ENCODE measurements around the gene KIF21B. TPM values are rescaled to one million over a fixed set of nuclear protein-coding genes. Genes with fewer than 3 reads are reported as not detected.

The KIF21B gene, protein sequence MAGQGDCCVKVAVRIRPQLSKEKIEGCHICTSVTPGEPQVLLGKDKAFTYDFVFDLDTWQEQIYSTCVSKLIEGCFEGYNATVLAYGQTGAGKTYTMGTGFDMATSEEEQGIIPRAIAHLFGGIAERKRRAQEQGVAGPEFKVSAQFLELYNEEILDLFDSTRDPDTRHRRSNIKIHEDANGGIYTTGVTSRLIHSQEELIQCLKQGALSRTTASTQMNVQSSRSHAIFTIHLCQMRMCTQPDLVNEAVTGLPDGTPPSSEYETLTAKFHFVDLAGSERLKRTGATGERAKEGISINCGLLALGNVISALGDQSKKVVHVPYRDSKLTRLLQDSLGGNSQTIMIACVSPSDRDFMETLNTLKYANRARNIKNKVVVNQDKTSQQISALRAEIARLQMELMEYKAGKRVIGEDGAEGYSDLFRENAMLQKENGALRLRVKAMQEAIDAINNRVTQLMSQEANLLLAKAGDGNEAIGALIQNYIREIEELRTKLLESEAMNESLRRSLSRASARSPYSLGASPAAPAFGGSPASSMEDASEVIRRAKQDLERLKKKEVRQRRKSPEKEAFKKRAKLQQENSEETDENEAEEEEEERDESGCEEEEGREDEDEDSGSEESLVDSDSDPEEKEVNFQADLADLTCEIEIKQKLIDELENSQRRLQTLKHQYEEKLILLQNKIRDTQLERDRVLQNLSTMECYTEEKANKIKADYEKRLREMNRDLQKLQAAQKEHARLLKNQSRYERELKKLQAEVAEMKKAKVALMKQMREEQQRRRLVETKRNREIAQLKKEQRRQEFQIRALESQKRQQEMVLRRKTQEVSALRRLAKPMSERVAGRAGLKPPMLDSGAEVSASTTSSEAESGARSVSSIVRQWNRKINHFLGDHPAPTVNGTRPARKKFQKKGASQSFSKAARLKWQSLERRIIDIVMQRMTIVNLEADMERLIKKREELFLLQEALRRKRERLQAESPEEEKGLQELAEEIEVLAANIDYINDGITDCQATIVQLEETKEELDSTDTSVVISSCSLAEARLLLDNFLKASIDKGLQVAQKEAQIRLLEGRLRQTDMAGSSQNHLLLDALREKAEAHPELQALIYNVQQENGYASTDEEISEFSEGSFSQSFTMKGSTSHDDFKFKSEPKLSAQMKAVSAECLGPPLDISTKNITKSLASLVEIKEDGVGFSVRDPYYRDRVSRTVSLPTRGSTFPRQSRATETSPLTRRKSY (N-terminal part only)
- total RNA-seq, result 0.45 TPM
- long read RNA-seq, result 0 reads

DNA sequence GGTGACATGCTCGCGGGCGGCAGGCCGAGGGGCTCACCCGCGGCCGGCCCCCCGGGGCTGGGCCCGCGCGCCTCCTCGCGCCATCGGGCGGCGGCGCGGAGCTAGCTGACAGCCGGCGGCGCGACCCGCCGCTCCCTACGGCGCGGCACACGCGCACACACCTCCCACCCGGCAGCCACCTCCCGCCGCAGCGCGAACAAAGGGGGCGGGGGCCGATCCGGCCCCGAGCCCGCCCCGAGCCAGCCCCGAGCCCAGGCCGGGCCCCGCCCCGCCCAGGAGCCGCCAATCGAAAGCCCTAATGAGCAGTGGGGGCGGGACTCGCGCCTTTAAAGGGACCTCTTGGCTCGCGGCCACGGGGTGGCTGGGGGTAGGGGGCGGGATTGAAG lies at the start of gene KIF21B:
Gene KIF21B, minus strand, starts transcription at position 198 of the 386 bp plus-strand sequence. CDS start 331 bp downstream, outside the sequence.
- DNase-seq (peak; percentile 88), ATAC-seq (peak; percentile 94)
- intact Hi-C loops (cut with micrococcal nuclease), result no loop called here

DNA sequence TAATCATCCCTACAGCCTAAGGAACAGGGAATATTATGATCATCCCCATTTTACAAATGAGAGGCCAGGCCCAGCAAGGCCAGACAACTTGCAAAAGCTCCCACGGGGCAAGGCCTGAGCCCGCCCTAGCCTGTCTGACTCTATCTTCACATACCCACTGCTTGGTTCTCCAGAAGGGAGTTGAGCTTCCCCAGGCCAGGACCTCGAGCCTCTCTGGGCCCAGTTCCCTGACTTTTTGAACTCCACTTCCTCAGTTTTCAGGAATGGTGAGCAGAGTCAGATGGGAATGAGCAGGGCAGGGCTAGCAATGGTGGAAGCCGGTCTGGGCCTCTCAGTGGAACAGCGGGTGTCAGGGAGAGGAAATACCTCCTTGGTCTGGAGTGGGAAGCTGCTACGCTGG lies 49.4 kb upstream of the KIF21B start:
- intact Hi-C loops (cut with micrococcal nuclease), result no loop called here
- peak; percentile 43 for ATAC-seq
- DNase-seq, result no peak

DNA sequence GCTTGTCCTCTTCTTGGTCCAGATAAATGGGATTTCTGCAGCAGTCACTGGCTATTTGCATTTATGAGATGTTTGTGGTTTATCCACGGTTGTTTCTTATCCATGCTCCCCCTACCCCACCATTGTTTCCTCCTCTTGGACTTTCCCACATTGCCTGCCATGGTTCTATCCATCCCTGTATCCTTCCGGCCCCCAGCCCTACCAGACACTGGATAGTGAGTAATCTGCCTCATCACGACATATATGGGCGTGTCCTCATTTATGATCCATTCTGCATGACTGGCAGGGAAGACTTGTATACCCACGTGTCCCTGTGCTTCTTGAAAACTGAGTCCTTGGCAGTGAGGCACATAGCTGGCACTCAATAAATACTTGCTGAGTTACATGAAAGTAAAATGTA lies 48.6 kb upstream of the KIF21B start:
- intact Hi-C loops (cut with micrococcal nuclease), result no loop called here

DNA sequence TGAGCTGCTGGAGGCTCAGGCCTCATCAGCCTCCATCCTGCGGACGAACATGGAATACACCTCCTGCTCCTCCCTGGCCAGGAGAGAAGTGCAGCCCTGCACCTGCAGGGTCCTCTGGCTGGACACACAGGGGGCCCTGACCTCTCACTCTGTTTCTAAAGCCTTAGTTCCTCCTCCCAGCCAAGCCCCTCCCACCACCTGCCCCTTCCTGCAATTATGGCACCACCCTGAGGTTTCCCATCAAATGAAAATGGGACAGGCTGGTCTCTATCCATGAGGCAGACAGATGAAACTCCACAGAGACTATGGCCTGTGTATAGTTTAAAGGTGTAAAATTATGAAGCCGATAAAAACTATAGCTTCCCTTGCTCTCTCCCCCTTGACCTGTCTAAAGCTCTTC lies 46.1 kb upstream of the KIF21B start:
- ATAC-seq, result no peak
- DNase-seq, result no peak
- intact Hi-C loops (cut with micrococcal nuclease), result no loop called here

More for the DNA sequence above, 48.6 kb upstream of the KIF21B start:
- DNase-seq, result no peak
- ATAC-seq, result no peak

DNA sequence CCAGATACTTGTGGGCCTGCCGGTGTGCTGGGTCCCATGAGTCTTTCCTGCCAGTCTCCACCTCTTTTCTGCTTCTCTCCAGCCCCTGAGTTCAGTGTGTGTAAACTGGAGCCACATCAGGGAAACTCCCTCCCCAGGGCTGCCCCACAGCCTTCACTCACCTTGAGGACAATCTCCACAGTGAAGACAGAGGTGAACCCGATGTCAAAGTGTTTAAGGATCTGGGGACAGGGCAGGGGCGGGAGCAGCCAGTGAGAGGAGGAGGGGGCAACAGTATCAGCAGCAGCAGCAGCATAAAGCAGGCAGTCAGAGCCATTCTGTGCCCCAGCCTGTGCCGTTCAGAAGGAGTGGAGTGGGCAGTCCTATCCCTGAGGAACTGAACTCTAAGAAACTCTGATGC lies 45.5 kb upstream of the KIF21B start:
- DNase-seq (no peak), ATAC-seq (no peak)
- intact Hi-C loops (cut with micrococcal nuclease), result no loop called here

DNA sequence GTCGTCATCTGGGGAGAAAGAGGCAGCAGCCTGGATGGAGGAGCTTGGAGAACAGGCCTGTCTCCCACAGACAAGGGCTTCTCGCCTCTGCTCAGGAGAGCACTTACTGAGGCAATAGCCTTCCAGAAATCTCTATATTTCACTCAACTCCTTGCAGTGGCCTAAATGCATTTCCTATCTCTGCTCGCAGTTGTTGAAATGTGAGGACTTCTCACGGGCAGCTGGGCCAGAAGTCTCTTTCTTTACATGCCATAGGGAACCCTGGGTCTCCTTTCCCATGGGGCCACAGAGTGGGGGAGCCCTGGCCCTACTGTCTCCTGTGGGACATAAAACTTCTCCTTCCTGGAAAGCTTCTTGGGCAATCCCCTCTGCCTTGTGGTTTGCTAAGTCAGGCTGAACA lies 43.5 kb upstream of the KIF21B start:
- intact Hi-C loops (cut with micrococcal nuclease), result no loop called here
- ATAC-seq, result no peak

DNA sequence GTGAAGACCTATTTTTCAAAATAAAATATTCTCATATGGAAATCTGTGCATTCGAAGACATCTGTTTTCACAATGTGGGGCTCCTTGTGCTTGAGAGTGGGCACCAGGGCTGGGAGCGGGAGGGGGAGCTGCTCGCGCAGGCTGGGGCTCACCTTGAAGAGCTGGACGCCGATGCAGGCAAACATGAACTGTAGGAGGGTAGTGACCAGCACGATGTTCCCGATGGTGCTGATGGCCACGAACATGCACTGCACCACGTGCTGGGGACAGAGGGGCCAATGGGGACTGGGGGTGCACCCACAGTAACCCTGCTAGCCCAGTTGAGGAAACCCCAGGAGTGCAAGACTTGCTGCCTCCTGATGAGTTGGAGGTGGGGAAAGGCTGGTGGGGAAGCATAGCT lies 42.2 kb upstream of the KIF21B start:
- intact Hi-C loops (cut with micrococcal nuclease), result no loop called here
- no peak for ATAC-seq
- DNase-seq, result no peak

More for the DNA sequence above, 43.5 kb upstream of the KIF21B start:
- no peak for DNase-seq

DNA sequence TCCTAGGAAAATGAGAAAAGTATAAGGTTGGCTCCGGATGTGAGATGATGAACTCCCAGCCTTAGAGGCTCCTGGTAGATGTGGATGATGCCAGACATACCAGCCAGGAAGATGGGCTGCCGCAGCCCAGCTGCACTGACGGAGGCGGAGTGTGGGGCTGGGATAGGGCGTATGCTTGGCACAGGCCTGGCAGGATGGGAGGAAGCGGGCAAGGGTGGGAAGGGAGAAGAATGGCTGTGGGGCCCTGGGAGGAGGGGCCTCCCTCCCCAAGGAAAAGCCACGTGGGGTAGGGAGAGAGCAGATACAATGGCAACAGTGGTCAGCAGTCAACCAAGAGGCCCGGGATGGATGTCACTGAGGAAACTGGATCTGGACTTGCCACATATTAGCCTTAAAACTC lies 41.3 kb upstream of the KIF21B start:
- ATAC-seq (no peak), DNase-seq (no peak)
- intact Hi-C loops (cut with micrococcal nuclease), result no loop called here

DNA sequence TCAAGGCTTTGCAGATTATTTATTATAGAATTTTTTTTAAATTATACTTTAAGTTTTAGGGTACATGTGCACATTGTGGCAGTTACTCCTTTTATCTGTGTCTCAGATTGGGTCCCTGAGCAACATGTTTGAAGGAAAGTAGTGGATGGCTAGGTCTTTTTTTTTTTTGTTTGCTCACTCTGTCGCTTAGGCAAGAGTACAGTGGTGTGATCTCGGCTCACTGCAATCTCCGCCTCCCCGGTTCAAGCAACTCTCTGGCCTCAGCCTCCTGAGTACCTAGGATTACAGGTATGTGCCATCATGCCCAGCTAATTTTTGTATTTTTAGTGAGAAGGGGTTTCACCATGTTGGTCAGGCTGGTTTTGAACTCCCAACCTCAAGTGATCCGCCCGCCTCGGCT lies 39.6 kb upstream of the KIF21B start:
- intact Hi-C loops (cut with micrococcal nuclease), result no loop called here
- DNase-seq (no peak), ATAC-seq (no peak)

DNA sequence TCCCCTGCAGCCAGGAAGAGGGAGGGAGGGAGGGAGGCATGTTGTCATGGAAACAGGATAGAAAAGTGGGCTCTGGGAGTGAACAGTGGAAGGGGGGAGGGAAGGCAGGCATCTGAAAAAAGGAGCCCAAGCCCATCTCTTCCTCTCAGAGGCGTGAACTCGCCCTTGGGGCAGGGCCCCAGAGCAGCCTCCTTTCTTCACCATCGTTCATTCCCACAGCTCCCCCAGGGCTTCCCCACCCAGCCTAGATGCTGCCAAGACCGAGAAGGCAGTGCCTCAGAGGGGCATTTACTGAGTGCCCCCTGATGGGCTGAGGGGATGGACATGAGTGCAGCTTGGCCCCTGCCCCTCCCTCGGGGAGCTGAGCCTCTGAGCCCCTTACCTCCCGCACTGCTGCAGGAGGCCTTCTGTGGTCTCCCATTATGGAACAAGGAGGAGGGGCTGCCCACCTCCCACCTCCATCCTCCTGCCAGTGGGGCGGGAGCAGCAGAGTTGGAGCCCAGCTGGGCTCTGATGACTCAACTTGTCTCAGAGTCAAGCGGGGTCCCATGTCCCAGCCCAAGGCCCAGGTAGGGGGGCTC lies 39.1 kb upstream of the KIF21B start:
- intact Hi-C loops (cut with micrococcal nuclease), result no loop called here
- DNase-seq (no peak), ATAC-seq (no peak)

DNA sequence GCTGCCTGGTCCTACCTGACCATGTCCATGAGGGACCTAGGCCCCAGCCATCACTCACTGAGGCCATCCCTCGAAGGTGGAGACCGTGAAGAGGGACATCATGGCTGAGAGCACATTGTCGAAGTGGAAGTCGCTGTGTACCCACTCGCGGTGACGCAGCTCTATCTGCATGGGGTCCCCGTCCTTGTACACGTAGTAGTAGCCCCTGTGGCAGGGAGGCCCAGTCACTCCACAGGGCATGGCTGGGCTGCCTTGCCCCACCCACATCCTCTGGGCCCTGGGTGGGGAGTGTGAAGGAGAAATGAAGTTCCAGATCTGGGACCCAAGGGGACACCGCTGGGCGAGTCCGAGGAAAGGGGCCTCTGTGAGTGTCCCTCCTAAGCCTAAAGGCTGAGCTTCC lies 38.4 kb upstream of the KIF21B start:
- no peak for ATAC-seq
- intact Hi-C loops (cut with micrococcal nuclease), result no loop called here
- DNase-seq, result no peak

DNA sequence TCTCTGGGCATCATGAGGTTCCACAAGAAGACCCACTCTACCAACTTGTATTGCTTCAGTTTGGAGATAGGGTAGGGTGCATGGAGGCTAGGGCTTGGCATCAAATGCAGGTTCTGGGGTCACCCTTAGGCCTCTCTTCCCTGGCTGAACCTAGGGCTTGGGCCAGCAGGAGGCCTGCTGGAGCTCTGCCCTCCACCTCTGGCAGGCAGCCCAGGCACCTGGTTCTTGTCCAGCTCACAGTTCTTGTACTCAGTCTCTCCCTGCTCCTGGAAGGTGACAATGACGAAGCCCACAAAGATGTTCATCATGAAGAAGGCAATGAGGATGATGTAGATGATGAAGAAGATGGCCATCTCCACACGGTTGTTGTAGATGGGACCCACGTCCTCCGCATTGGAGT lies 37.5 kb upstream of the KIF21B start:
- DNase-seq, result peak; percentile 78

DNA sequence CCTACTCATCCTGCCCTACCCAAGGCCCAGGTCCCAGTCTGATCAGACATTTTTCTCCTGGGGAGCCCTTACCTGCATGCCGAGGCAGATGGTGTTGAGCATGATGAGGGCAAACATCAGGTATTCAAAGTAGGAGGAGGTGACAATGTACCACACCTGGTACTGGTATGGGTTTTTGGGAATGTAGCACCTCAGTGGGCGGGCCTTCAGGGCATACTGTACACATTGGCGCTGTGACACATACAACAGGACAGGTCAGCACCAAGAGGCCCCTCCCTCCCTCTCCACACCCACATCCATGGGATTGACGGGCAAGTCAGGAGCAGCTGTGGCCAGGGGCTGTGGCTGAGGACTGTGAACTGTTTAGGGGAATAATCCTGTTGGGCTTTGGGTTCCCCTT lies 37.1 kb upstream of the KIF21B start:
- DNase-seq (no peak), ATAC-seq (no peak)
- intact Hi-C loops (cut with micrococcal nuclease), result no loop called here

More for the DNA sequence above, 37.5 kb upstream of the KIF21B start:
- intact Hi-C loops (cut with micrococcal nuclease), result no loop called here
- ATAC-seq, result peak; percentile 83

DNA sequence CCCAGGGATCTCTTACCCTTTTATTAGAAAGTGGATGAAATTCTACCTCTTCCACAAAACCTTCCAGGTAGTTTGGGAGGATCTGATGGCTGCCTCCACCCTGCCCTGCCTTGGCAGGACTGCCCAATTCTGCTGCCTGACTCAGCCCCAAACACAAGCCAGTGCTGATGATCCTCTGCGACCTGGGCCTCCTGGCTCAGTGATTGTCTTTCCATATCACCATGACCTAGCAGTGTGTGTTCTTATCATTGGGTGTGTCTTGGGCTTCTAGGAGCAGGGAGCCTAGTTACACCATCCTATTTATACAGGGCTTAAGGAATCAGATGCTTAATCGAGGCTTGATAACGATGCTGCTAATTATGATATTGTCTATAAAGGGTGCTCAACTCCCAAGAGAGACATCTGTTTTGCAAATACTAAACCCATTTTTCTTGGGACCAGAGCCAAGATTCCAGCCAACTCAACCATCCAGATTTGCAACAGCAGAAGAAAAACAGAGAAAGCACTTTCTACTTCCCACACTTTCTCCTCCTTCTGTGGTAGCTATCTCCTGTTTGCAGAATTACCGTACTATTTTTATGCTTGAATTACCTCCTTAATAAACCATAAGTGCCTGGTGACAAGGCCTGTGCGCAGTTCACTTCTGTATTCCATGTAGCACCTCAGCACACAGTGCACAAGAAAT lies 36.5 kb upstream of the KIF21B start:
- DNase-seq, result no peak
- intact Hi-C loops (cut with micrococcal nuclease), result no loop called here
- peak; percentile 17 for ATAC-seq

DNA sequence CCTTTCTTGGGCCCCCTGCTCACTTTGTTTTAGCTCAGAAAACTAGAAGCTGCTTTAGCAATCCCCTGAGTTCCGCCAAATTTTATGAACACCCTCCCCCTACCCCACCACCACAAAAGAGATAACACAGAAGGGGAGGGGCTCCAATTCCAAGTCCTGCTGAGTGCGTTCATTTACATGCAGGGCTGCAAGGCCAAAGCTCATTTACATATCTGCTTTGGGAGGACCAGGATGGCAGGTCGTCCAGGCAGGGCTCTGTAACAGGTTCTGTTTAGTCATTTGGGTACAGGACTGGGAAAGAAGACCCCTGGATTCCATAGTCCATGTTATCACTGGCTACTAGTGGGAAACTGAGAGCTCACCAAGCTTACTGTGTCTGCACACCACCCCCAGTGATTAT lies 35.9 kb upstream of the KIF21B start:
- no peak for ATAC-seq
- intact Hi-C loops (cut with micrococcal nuclease), result no loop called here
- no peak for DNase-seq

DNA sequence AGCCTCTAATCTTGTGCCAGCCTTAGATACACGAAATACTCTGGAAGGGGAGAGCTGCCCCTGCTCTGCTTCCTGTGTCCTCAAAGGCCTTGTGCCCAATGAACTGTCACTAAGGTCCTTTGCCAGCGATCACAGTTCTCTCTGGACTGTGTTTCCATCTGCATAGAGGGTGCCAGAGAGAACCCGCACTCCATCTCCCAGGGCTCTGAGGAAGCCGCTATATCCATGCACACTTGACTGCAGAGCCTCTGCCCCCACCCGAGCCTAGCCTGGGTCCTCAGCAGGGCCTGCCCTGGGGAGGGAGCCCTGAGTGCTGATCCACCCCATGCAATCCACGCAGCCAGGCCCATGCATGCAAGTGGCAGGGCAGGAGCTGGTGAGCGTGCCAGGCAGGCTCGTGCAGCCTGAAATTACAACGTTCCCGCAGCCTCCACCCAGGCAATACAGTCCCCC lies 30.6 kb upstream of the KIF21B start:
- intact Hi-C loops (cut with micrococcal nuclease), result no loop called here
- no peak for DNase-seq
- peak; percentile 69 for ATAC-seq

DNA sequence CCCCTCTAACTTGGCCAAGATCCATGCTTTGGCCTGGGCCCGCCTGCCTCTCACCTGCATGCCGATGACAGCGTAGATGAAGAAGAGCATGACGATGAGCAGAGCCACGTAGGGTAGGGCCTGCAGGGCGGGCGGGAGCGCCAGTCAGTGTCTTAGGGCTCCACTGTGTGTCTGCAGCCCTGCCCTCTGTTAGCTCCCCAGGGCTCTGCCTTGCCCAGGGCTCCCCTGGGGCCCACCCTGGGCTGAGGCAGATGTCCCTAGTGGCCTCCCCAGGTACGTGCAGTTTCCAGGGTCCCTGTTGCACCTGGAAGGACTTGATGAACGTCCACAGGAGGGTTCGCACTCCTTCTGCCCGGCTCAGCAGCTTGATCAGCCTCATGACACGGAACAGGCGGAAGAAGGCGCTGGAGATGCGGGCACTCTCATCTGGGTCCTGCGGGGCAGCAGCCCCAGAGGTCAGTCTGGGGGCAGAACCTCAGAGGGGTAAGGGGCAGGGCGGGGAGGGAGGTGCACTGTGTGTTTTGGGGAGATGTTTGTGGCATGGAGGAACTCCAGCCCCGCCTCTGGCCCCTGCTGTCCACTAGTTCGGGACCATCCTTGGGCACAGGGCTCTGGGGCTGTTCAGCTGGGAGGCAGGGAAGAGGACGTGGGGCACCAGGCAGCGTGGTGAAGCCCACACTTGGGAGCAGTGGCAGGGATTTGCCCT lies 29.8 kb upstream of the KIF21B start:
- DNase-seq, result no peak
- intact Hi-C loops (cut with micrococcal nuclease), result no loop called here
- ATAC-seq, result no peak

DNA sequence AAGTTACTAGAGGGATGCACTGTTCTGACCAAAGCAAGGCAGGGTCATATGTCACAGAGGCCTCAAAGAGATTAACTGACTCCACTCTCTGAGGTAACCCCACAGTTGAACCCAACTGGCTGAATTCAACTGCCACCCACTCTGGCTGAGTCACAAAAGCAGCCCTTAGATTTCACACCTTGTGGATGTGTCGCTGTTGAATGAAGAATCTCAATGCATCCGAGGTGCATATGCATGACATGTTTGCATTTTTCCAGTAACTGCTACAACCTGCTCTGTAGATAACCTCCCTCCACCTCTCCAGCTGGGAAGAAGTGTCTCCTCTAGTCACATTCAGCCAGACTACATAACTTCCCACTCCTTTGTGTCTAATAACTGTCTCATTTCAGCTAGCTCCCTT lies 27.9 kb upstream of the KIF21B start:
- ATAC-seq (no peak), DNase-seq (no peak)
- intact Hi-C loops (cut with micrococcal nuclease), result no loop called here
